Upper lobe of left lung (tissue), 6 donors: ENCODE data around the gene APBA1. TPM values are rescaled to one million over a fixed set of nuclear protein-coding genes. Genes with fewer than 3 reads are reported as not detected.

Experiments used
- ATAC-seq, 2 donors: fragments of 200-7000 bp; cut with Tn5 transposase; one replicate each; pipeline ENCODE4 v1.9.1; 2022; ENCODE audit warnings: mild to moderate bottlenecking in 2 of 2, moderate library complexity in 2 of 2; ENCODE audit not compliant: low FRiP score in 2 of 2
- DNase-seq, 2 donors: peaks; one replicate each; pipeline ENCODE4 v3.0.0-alpha.2; 2019 to 2020
- H3K27ac ChIP-seq, 4 donors: fragments of 200-600 bp; sonication (generic); one replicate each; pipeline ENCODE4 v1.5.1; 2016 to 2019
- H3K27me3 ChIP-seq, 4 donors: fragments of 200-600 bp; sonication (generic); one replicate each; pipeline ENCODE4 v1.5.1; 2017 to 2019
- H3K36me3 ChIP-seq, 4 donors: fragments of 200-600 bp; sonication (generic); one replicate each; pipeline ENCODE4 v1.5.1; 2016 to 2019
- H3K4me1 ChIP-seq, 4 donors: fragments of 200-600 bp; sonication (generic); one replicate each; pipeline ENCODE4 v1.5.1; 2018 to 2019
- H3K4me3 ChIP-seq, 4 donors: fragments of 200-600 bp; sonication (generic); one replicate each; pipeline ENCODE4 v1.5.1; 2017 to 2019; ENCODE audit warnings: mild to moderate bottlenecking in 2 of 4, moderate library complexity in 1 of 4
- H3K9me3 ChIP-seq, 4 donors: fragments of 200-600 bp; sonication (generic); one replicate each; pipeline ENCODE4 v1.5.1; 2018 to 2019
- CTCF ChIP-seq, 6 experiments: fragments of 450-650 bp in 4 of 6; fragments of 200-600 bp in 2 of 6; sonication (generic) in 2 of 6; IDR thresholded peaks; one replicate each; pipeline ENCODE4 v1.5.1; 2016 to 2019; ENCODE audit warnings: antibody characterized with exemption in 6 of 6
- EP300 ChIP-seq, 4 donors: sonication (generic); formaldehyde crosslinking; IDR thresholded peaks; one replicate each; pipeline ENCODE4 v1.5.1; 2017; ENCODE audit warnings: antibody characterized with exemption in 4 of 4, control low read depth in 2 of 4
- POLR2A ChIP-seq, 4 donors: fragments of 450-650 bp; IDR thresholded peaks; one replicate each; pipeline ENCODE4 v1.5.1; 2016 to 2017; ENCODE audit warnings: antibody characterized with exemption in 4 of 4, mild to moderate bottlenecking in 2 of 4
- POLR2AphosphoS5 ChIP-seq, 2 donors: sonication (generic); formaldehyde crosslinking; IDR thresholded peaks; one replicate each; pipeline ENCODE4 v1.5.1; 2017; ENCODE audit warnings: antibody characterized with exemption in 2 of 2
- whole genome bisulfite sequencing, 2 donors: methylation state at CpG; one replicate each; pipeline ENCODE4 v1.1.5; 2017 to 2018; 5-methylcytosine and 5-hydroxymethylcytosine counted together
- total RNA-seq, 6 donors: library from RNA; depleted of rRNA in 4 of 6; stranded (reverse); fragments of >200 nt in 4 of 6; gene quantifications; one replicate each; pipeline versions ENCODE4 v1.1.0 to v1.2.1, GENCODE V29; 2016 to 2021
- donor health status: DM: no; HTN: no; CAD: no; lungs with moderate emphysema.
- donor health status: DM: no; HTN: yes; CAD: no; lungs with severe emphysema.

APBA1 gene
- total RNA-seq, 6 donors from 2014 or later, result 2.1 to 5.4 (median 4.0) TPM

- Histone ChIP-seq H3K4me3 (no peak overlapping the region), H3K4me1 (no peaks in the 10 kb centered on the region), H3K27me3 (no peaks in the 10 kb centered on the region), H3K36me3 (no peaks in the 10 kb centered on the region), H3K9me3 (no peaks in the 10 kb centered on the region), H3K27ac (no peak overlapping the region)
- TF ChIP-seq CTCF (IDR thresholded peaks at IDR 0.05) (no peak), POLR2AphosphoS5 (IDR thresholded peaks at IDR 0.05) (no peak), POLR2A (IDR thresholded peaks at IDR 0.05) (no peak), EP300 (IDR thresholded peaks at IDR 0.05) (no peak)
- DNase-seq (no peak), ATAC-seq (no peak)
Measured at GRCh38 chr9:69617006-69617405, 55.2 kb downstream of the APBA1 start.

- no peaks in the 10 kb centered on the region for H3K27me3 ChIP-seq
- TF ChIP-seq POLR2AphosphoS5 (IDR thresholded peaks at IDR 0.05), result no peak
- no peak for TF ChIP-seq CTCF (IDR thresholded peaks at IDR 0.05)
- TF ChIP-seq POLR2A (IDR thresholded peaks at IDR 0.05), result no peak
- no peak for TF ChIP-seq EP300 (IDR thresholded peaks at IDR 0.05)
- no peak for DNase-seq
- no peak overlapping the region for H3K4me3 ChIP-seq
- no peak overlapping the region for H3K27ac ChIP-seq
- H3K9me3 ChIP-seq, result no peaks in the 10 kb centered on the region
- no peak for ATAC-seq
- H3K4me1 ChIP-seq, result no peaks in the 10 kb centered on the region
- 84 to 89% methylated on average over 3 of the region's 3 CpGs for WGBS, 2 donors
- H3K36me3 ChIP-seq, result no peaks in the 10 kb centered on the region
Measured at GRCh38 chr9:69615880-69616279, 56.3 kb downstream of the APBA1 start.

DNA sequence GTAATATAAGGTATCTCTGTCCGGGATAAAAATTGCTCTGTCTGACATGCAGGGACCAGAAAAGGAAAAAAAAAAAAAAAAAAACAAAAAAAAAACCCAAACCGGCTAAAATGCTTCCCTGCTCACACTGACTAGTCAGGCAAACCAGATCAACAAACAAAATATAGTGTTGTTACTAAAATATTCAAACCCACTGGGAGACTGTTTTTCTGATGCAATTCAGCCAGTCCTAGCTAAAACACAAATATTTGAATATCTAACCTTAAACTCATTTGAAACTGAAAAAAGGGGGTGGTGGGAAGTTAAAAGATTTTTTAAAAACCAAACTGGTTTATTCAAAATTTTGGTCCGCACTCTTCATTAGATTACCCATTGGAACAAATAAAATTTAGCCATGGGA is 61.0 kb downstream of the APBA1 start:
- no peaks in the 10 kb centered on the region for H3K9me3 ChIP-seq
- H3K4me3 ChIP-seq, result no peak overlapping the region
- no peak for TF ChIP-seq CTCF (IDR thresholded peaks at IDR 0.05)
- no peak for TF ChIP-seq POLR2AphosphoS5 (IDR thresholded peaks at IDR 0.05)
- TF ChIP-seq EP300 (IDR thresholded peaks at IDR 0.05), result no peak
- no peak for TF ChIP-seq POLR2A (IDR thresholded peaks at IDR 0.05)
- H3K27me3 ChIP-seq, result no peaks in the 10 kb centered on the region
- H3K36me3 ChIP-seq, result no peaks in the 10 kb centered on the region
- H3K4me1 ChIP-seq, result no peaks in the 10 kb centered on the region
- no peak for ATAC-seq
- no peak overlapping the region for H3K27ac ChIP-seq
- DNase-seq, result no peak
- WGBS, 2 donors, result 72 to 79% methylated on average over 3 of the region's 3 CpGs

DNA sequence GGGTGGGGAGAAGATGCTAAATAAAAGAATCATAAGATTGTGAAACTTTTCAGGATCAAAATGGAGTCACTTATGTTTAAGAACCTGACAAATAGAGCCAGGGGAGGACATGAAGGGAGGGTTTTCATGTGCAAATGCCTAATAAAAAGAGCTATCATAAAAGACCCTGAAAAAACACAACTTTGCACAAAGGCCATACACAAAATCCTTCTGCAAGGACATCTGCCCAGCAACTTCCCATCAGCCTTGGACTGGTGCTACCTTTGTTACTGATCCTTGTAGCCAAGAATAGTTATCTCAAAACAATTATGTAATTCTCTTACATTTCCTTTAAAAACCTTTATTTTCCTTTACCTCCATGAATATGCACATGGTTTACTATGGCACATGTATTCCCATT is 63.0 kb downstream of the APBA1 start:
- Histone ChIP-seq H3K4me3 (no peak overlapping the region), H3K4me1 (no peaks in the 10 kb centered on the region), H3K36me3 (no peaks in the 10 kb centered on the region), H3K27me3 (no peaks in the 10 kb centered on the region), H3K9me3 (no peaks in the 10 kb centered on the region), H3K27ac (no peak overlapping the region)
- ATAC-seq (no peak), DNase-seq (no peak)
- TF ChIP-seq POLR2A (IDR thresholded peaks at IDR 0.05) (no peak), POLR2AphosphoS5 (IDR thresholded peaks at IDR 0.05) (no peak), CTCF (IDR thresholded peaks at IDR 0.05) (no peak), EP300 (IDR thresholded peaks at IDR 0.05) (no peak)

- no peaks in the 10 kb centered on the region for H3K27me3 ChIP-seq
- ATAC-seq, result no peak
- DNase-seq, result no peak
- H3K9me3 ChIP-seq, result no peaks in the 10 kb centered on the region
- no peaks in the 10 kb centered on the region for H3K36me3 ChIP-seq
- 92% methylated on average over 5 of the region's 5 CpGs for WGBS, 2 donors
- TF ChIP-seq POLR2A (IDR thresholded peaks at IDR 0.05) (no peak), CTCF (IDR thresholded peaks at IDR 0.05) (no peak), POLR2AphosphoS5 (IDR thresholded peaks at IDR 0.05) (no peak), EP300 (IDR thresholded peaks at IDR 0.05) (no peak)
- H3K4me3 ChIP-seq, result no peak overlapping the region
- no peak overlapping the region for H3K27ac ChIP-seq
- no peaks in the 10 kb centered on the region for H3K4me1 ChIP-seq
Measured at GRCh38 chr9:69606089-69606488, 66.1 kb downstream of the APBA1 start.
